Thyroid gland (tissue), 4 donors: ENCODE measurements around the gene PMM2.

Source experiments
- POLR2A ChIP-seq, 2 donors: fragments of 450-650 bp; IDR thresholded peaks; one replicate each; pipeline ENCODE4 v1.6.1; 2017; ENCODE audit warnings: antibody characterized with exemption in 2 of 2, mild to moderate bottlenecking in 2 of 2, moderate library complexity in 1 of 2
- TF ChIP-seq, protein P1 (sequence below), 6 experiments: fragments of 200-600 bp in 3 of 6; fragments of 450-650 bp in 3 of 6; sonication (generic) in 3 of 6; IDR thresholded peaks; one replicate each; pipeline ENCODE4 v1.5.1; 2016 to 2019; ENCODE audit warnings: antibody characterized with exemption in 6 of 6, mild to moderate bottlenecking in 2 of 6, inconsistent platforms in 1 of 6, moderate library complexity in 1 of 6

DNA sequence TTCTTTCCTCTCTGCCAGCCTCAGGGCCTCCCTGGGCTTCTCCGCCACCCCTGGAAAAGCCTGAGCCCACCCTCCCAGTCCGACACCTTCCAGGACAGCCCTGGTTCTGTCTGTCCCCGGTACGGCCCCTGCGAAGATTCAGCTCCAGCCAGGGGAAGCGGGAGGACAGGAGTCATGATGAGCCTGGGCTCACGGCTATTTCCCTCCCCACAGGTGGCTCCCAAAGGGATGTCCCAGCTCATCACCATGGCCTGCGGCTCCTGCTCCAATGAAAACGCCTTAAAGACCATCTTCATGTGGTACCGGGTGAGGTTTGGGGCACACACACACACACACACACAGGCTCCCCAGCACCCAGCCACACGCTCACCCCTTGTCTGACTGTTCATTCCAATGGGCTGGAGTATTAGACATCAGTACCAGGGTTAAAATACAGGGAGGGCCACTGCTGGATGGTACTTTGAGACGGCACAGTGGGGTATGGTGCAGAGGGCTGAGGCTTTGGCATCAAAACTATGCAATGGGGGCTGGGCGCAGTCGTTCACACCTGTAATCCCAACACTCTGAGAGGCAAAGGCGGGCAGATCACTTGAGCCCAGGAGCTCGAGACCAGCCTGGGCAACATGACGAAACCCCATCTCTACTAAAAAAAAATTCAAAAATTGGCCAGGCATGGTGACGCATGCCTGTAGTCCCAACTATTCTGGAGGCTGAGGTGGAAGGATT is 33.0 kb upstream of the PMM2 start:
- TF ChIP-seq, protein P1, sequence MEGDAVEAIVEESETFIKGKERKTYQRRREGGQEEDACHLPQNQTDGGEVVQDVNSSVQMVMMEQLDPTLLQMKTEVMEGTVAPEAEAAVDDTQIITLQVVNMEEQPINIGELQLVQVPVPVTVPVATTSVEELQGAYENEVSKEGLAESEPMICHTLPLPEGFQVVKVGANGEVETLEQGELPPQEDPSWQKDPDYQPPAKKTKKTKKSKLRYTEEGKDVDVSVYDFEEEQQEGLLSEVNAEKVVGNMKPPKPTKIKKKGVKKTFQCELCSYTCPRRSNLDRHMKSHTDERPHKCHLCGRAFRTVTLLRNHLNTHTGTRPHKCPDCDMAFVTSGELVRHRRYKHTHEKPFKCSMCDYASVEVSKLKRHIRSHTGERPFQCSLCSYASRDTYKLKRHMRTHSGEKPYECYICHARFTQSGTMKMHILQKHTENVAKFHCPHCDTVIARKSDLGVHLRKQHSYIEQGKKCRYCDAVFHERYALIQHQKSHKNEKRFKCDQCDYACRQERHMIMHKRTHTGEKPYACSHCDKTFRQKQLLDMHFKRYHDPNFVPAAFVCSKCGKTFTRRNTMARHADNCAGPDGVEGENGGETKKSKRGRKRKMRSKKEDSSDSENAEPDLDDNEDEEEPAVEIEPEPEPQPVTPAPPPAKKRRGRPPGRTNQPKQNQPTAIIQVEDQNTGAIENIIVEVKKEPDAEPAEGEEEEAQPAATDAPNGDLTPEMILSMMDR (IDR thresholded peaks at IDR 0.05) = no peak
- TF ChIP-seq POLR2A (IDR thresholded peaks at IDR 0.05) = no peak
